ENCODE measurements around the gene RAD18. TPM values are rescaled to one million over a fixed set of nuclear protein-coding genes. Genes with fewer than 3 reads are reported as not detected.

Gene RAD18
- total RNA-seq, 4 donors from 2014 or later = 8.6 to 11.9 (median 9.7) TPM

DNA sequence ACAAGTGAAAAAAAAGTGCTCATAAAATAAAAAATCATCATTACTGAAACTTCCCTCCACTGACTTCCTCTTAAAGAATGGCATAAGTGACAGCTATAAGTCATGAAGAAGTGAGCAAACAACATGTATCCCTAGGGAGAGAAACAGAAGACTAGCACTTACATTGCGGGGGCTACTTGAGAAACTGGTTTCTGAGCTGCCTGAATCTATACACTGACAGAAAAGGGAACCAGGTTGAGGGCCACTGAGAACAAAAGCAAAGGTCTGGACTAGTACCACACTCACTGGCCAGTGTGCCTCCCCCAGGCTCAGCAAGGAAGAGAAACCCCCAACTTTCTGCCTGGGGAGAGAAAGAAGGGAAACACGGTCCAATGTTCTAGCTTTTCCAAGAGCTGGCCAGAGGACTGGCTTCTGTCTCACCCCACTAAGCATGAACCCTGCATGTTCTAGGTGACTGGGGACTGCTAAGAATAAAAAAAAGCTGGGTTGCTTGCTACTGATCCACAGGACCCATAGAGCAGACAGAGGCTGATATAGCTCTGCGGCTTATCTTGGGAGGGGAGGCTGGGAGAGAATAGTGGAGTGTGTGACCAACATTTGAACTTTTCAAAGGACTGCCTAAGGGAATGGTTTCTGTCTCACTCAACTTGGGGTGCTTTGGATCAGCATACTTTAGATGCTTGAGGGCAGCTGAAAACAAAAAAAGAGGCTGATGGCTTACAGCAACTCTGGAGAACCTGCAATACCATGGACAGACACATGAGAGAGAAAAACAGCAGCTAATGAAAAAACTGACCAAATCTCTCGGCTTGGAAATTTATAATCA lies 8.1 kb downstream of the RAD18 start:
- intact Hi-C loops (cut with DNase I; ENCODE audit: low total_unique reads) = no loop called here
- in situ Hi-C loops (cut with MboI; ENCODE audit: low pct_ligation_motif_present in 1 of 4, low pct_unique_long_range_greater_than_20kb in 1 of 4, low sequenced_read_pairs in 3 of 4) = no loop called here
- Histone ChIP-seq H3K4me1 (no peaks in the 10 kb centered on the region), H3K36me3 (no peaks in the 10 kb centered on the region), H3K4me3 (no peak overlapping the region), H3K9me3 (no peaks in the 10 kb centered on the region), H3K27me3 (no peaks in the 10 kb centered on the region), H3K27ac (no peak overlapping the region)
- DNase-seq = no peak
- TF ChIP-seq, protein P1, sequence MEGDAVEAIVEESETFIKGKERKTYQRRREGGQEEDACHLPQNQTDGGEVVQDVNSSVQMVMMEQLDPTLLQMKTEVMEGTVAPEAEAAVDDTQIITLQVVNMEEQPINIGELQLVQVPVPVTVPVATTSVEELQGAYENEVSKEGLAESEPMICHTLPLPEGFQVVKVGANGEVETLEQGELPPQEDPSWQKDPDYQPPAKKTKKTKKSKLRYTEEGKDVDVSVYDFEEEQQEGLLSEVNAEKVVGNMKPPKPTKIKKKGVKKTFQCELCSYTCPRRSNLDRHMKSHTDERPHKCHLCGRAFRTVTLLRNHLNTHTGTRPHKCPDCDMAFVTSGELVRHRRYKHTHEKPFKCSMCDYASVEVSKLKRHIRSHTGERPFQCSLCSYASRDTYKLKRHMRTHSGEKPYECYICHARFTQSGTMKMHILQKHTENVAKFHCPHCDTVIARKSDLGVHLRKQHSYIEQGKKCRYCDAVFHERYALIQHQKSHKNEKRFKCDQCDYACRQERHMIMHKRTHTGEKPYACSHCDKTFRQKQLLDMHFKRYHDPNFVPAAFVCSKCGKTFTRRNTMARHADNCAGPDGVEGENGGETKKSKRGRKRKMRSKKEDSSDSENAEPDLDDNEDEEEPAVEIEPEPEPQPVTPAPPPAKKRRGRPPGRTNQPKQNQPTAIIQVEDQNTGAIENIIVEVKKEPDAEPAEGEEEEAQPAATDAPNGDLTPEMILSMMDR (IDR thresholded peaks at IDR 0.05) = no peak
- no peak for TF ChIP-seq POLR2AphosphoS5 (IDR thresholded peaks at IDR 0.05)
- TF ChIP-seq POLR2A (IDR thresholded peaks at IDR 0.05) = no peak
- 85 to 91% methylated on average over 3 to 4 of the region's 4 CpGs for WGBS, 2 donors (ENCODE audit: low coverage in 1 of 2)

DNA sequence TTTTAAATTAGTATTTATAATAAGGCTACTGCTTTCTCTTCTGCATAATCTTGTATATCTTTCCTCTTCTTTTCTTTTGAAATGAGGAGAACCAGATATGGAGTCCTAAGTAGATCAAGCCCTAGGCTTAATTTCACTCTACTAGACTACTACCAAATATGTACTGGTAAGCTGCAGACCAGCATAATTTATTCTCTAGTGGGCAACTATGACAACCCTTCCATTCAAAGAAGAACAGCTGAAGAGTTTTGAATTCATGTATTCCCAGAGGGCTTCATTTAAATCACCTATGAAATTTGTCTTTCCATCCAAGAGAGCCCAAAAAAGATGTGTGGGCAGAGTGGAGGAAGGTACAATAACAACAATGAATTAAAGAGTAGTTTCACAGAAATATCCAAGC lies 10.0 kb downstream of the RAD18 start:
- H3K27me3 ChIP-seq = no peaks in the 10 kb centered on the region
- no peaks in the 10 kb centered on the region for H3K4me1 ChIP-seq
- intact Hi-C loops (cut with DNase I; ENCODE audit: low total_unique reads) = no loop called here
- H3K36me3 ChIP-seq = no peaks in the 10 kb centered on the region
- no peak for DNase-seq
- H3K27ac ChIP-seq = no peak overlapping the region
- in situ Hi-C loops (cut with MboI; ENCODE audit: low pct_ligation_motif_present in 1 of 4, low pct_unique_long_range_greater_than_20kb in 1 of 4, low sequenced_read_pairs in 3 of 4) = no loop called here
- no peaks in the 10 kb centered on the region for H3K9me3 ChIP-seq
- TF ChIP-seq POLR2A (IDR thresholded peaks at IDR 0.05) (no peak), EP300 (IDR thresholded peaks at IDR 0.05; ENCODE audit: low read depth) (no peak), POLR2AphosphoS5 (IDR thresholded peaks at IDR 0.05) (no peak)
- TF ChIP-seq, protein P1 (IDR thresholded peaks at IDR 0.05) = no peak
- no peak overlapping the region for H3K4me3 ChIP-seq

- no peak overlapping the region for H3K27ac ChIP-seq
- H3K9me3 ChIP-seq = no peaks in the 10 kb centered on the region
- no peak for DNase-seq
- H3K4me1 ChIP-seq = no peaks in the 10 kb centered on the region
- no peaks in the 10 kb centered on the region for H3K27me3 ChIP-seq
- in situ Hi-C loops (cut with MboI; ENCODE audit: low pct_ligation_motif_present in 1 of 4, low pct_unique_long_range_greater_than_20kb in 1 of 4, low sequenced_read_pairs in 3 of 4) = no loop called here
- no peak overlapping the region for H3K4me3 ChIP-seq
- no peak for TF ChIP-seq POLR2A (IDR thresholded peaks at IDR 0.05)
- no peak for TF ChIP-seq POLR2AphosphoS5 (IDR thresholded peaks at IDR 0.05)
- TF ChIP-seq, protein P1 (IDR thresholded peaks at IDR 0.05) = no peak
- no peak for TF ChIP-seq EP300 (IDR thresholded peaks at IDR 0.05; ENCODE audit: low read depth)
- no peaks in the 10 kb centered on the region for H3K36me3 ChIP-seq
- intact Hi-C loops (cut with DNase I; ENCODE audit: low total_unique reads) = no loop called here
Observed at GRCh38 chr3:8952130-8952529, 11.1 kb downstream of the RAD18 start.

DNA sequence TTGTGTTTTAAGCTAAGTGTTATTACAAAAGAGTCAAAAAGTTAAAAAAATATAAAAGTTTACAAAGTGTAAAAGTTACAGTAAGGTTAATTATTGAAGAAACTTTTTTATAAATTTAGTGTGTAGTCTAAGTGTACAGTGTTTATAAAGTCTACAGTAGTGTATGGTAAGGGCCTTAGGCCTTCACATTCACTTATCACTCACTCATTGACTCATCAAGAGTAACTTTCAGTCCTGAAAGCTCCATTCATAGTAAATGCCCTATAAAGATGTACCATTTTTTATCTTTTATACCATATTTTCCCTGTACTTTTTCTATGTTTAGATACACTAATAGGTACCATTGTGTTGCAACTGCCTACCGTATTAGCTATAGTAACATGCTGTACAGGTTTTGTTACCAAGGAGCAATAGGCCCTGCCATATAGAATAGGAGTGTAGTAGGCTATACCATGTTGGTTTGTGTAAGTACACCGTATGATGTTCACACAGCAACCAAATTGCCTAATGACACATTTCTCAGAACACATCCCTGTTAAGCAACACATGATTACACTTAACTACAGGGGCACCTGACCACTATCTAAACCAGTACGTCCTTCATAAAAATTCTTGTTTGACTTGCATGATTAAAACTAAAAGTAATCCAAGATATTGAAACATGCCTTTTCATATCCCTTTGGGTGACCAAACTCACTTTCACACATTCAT lies 17.2 kb downstream of the RAD18 start:
- H3K36me3 ChIP-seq = peaks cover 0 to 18% (median 5%) of the 10 kb centered on the region in 4 donors
- in situ Hi-C loops (cut with MboI; ENCODE audit: low pct_ligation_motif_present in 1 of 4, low pct_unique_long_range_greater_than_20kb in 1 of 4, low sequenced_read_pairs in 3 of 4) (no loop called here), intact Hi-C loops (cut with DNase I; ENCODE audit: low total_unique reads) (no loop called here)
- no peak overlapping the region for H3K27ac ChIP-seq
- no peaks in the 10 kb centered on the region for H3K4me1 ChIP-seq
- TF ChIP-seq POLR2A (IDR thresholded peaks at IDR 0.05) = no peak
- TF ChIP-seq EP300 (IDR thresholded peaks at IDR 0.05; ENCODE audit: low read depth) = no peak
- TF ChIP-seq, protein P1 (IDR thresholded peaks at IDR 0.05) = no peak
- H3K27me3 ChIP-seq = no peaks in the 10 kb centered on the region
- H3K9me3 ChIP-seq = peaks cover 0 to 8% of the 10 kb centered on the region in 2 donors
- DNase-seq = no peak
- 87 to 95% methylated on average over 3 of the region's 3 CpGs for WGBS, 2 donors (ENCODE audit: low coverage in 1 of 2)
- H3K4me3 ChIP-seq = no peak overlapping the region

All from transverse colon (tissue), 4 donors.